Naive B cell (primary cell): Measurements from ENCODE around the gene ALDH3B1. TPM values are rescaled to one million over a fixed set of nuclear protein-coding genes. Genes with fewer than 3 reads are reported as not detected.

Source experiments
- ATAC-seq, 2 donors: fragments of 150-1000 bp; cut with Tn5 transposase; 2 replicates each; pipeline ENCODE4 v1.10.0; 2021; ENCODE audit warnings: low read depth in 2 of 2, mild to moderate bottlenecking in 2 of 2, moderate library complexity in 2 of 2
- DNase-seq: peaks from one replicate; pipeline ENCODE4 v3.0.0; 2022
- H3K27ac Mint-ChIP-seq, 6 donors: one replicate each; pipeline ENCODE4 v1.8.0; 2020 to 2022; ENCODE audit warnings: mild to moderate bottlenecking in 6 of 6, mixed read lengths in 6 of 6, moderate library complexity in 5 of 6, inconsistent platforms in 2 of 6
- H3K27me3 Mint-ChIP-seq, 3 donors: one replicate each; pipeline ENCODE4 v1.8.0; 2021 to 2022; ENCODE audit warnings: mixed read lengths in 3 of 3, mild to moderate bottlenecking in 1 of 3
- H3K36me3 Mint-ChIP-seq, 2 donors: one replicate each; pipeline ENCODE4 v1.8.0; 2020 to 2022; ENCODE audit warnings: mixed read lengths in 2 of 2, inconsistent platforms in 1 of 2, mild to moderate bottlenecking in 1 of 2
- H3K4me1 Mint-ChIP-seq, 3 donors: one replicate each; pipeline ENCODE4 v1.8.0; 2020 to 2022; ENCODE audit warnings: mixed read lengths in 3 of 3, inconsistent platforms in 1 of 3, mild to moderate bottlenecking in 1 of 3, moderate library complexity in 1 of 3
- H3K4me3 Mint-ChIP-seq, 8 donors: one replicate each; pipeline ENCODE4 v1.8.0; 2020 to 2022; ENCODE audit warnings: mild to moderate bottlenecking in 8 of 8, mixed read lengths in 8 of 8, moderate library complexity in 8 of 8, inconsistent platforms in 2 of 8
- H3K9me3 Mint-ChIP-seq, 7 donors: one replicate each; pipeline ENCODE4 v1.8.0; 2020 to 2022; ENCODE audit warnings: mixed read lengths in 7 of 7, mild to moderate bottlenecking in 5 of 7, inconsistent platforms in 2 of 7, moderate library complexity in 1 of 7
- polyA plus RNA-seq, 6 donors: library from polyadenylated mRNA; unstranded; fragments of 300-500 nt; fragmentation: Illumina TruSeq; gene quantifications; one replicate each; pipeline ENCODE4 v1.2.3, GENCODE V29; 2021; ENCODE audit warnings: low read depth in 6 of 6

Gene ALDH3B1
- polyA plus RNA-seq, 6 donors from 2014 or later = 0.33 to 0.94 (median 0.67) TPM; not detected in 1

DNA sequence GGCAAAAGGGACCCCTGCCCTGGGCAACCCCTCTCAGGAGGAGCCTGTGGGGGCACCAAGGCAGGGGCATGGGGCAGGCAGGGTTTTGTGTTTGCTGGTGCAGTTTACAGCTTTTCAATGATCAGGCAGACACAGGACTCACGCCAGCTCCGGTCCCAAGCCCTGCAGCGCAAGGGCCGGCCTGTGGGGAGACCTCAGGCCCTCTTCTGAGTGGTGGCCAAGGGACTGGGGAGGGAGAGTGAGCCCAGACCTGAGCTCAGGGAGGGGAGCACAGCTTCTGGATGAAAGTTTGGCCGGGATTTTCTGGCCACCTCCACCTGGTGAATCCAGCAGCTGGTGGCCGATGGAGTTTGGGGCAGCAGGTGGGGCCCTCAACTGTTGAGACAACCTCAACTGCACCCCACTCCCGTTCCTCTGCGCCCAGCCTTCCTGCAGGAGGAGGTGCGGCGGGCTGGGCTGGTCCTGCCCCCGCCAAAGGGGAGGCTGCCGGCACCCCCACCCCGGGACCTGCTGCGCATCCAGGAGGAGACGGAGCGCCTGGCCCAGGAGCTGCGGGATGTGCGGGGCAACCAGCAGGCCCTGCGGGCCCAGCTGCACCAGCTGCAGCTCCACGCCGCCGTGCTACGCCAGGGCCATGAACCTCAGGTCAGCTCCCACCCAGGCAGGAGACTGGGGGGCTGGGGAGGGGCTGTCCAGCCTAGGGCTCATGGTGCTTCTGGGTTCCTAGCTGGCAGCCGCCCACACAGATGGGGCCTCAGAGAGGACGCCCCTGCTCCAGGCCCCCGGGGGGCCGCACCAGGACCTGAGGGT, 32.3 kb downstream of the ALDH3B1 start:
- no peaks in the 10 kb centered on the region for H3K9me3 Mint-ChIP-seq
- H3K27me3 Mint-ChIP-seq = no peaks in the 10 kb centered on the region
- DNase-seq (no peak), ATAC-seq (no peak)
- H3K36me3 Mint-ChIP-seq = no peaks in the 10 kb centered on the region
- peaks cover 20 to 27% (median 23%) of the 10 kb centered on the region in 3 donors for H3K4me1 Mint-ChIP-seq
- peak overlapping the region in 1 of 8 donors; percentile 73 for H3K4me3 Mint-ChIP-seq
- H3K27ac Mint-ChIP-seq = no peak overlapping the region

DNA sequence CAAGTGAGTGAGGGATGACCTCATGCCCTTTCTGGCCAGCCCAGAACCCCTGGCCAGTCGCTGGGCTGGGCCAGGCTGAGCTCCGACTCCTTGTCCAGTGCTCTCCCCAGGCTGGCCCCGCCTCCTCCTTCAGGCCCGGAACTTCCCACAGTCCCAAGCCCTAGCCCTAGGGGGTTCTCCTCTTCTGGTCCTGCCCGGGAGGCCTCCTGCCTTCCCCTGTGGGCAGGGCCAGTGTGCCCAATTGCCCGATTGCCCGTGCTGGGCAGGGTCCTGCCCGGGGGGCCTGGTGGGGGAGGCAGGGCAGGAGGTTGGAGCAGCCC, 32.9 kb downstream of the ALDH3B1 start:
- no peaks in the 10 kb centered on the region for H3K9me3 Mint-ChIP-seq
- H3K36me3 Mint-ChIP-seq = no peaks in the 10 kb centered on the region
- no peak overlapping the region for H3K27ac Mint-ChIP-seq
- no peak overlapping the region for H3K4me3 Mint-ChIP-seq
- ATAC-seq = no peak
- H3K27me3 Mint-ChIP-seq = no peaks in the 10 kb centered on the region
- DNase-seq = no peak
- H3K4me1 Mint-ChIP-seq = peaks cover 20 to 25% (median 22%) of the 10 kb centered on the region in 3 donors

DNA sequence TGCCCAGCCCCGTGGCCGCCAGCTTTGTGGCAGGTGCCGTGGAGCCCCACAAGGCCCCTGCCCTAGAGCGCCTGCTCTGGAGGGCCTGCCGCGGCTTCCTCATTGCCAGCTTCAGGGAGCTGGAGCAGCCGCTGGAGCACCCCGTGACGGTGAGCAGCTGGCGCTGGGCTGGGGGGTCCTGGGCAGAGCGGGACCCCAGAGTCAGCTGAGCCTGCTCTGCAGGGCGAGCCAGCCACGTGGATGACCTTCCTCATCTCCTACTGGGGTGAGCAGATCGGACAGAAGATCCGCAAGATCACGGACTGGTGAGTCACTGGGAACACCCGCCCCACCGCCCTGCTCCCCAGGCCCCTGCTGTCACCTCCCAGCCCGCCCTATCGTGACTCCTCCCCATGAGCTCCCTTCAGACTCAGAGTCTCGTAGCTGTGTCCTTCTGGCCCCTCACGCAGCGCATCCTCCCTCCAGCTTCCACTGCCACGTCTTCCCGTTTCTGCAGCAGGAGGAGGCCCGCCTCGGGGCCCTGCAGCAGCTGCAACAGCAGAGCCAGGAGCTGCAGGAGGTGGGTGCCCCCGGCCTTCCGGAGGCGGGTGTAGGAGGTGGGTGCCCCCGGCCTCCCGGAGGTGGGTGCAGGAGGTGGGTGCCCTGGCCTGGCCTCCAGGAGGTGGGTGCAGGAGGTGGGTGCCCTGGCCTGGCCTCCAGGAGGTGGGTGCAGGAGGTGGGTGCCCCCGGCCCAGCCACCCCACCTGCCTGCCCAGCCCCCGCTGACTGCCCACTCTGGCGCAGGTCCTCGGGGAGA, 33.4 kb downstream of the ALDH3B1 start:
- no peaks in the 10 kb centered on the region for H3K9me3 Mint-ChIP-seq
- H3K4me3 Mint-ChIP-seq = no peak overlapping the region
- H3K36me3 Mint-ChIP-seq = no peaks in the 10 kb centered on the region
- DNase-seq = no peak
- no peak for ATAC-seq
- no peaks in the 10 kb centered on the region for H3K27me3 Mint-ChIP-seq
- H3K4me1 Mint-ChIP-seq = peaks cover 20 to 25% (median 22%) of the 10 kb centered on the region in 3 donors
- no peak overlapping the region for H3K27ac Mint-ChIP-seq

DNA sequence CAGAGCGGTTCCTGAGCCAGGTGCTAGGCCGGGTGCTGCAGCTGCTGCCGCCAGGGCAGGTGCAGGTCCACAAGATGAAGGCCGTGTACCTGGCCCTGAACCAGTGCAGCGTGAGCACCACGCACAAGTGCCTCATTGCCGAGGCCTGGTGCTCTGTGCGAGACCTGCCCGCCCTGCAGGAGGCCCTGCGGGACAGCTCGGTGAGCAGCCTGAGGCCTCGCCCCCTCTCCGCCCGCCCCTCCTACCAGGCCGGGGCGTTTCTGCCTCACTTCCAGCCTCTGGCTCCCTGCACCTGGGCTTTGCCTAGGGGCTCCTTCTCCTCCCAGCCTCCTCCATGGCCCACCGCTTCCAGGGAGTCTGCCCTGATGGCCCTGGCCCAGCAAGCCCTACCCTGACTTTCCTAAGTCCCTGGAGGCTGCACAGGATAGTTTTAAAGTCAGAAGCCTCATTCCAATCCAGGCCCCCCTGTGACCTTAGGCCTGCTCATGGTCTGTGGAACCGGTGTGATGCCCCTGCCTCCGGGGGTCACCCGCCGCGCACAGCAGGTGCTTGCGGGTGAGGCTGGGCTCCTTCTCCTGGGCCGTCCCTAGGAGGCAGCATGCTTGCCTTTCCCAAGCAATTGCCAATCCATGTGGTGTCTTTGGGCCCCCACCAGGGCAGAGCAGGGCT, 34.2 kb downstream of the ALDH3B1 start:
- no peak for DNase-seq
- Mint-ChIP-seq H3K36me3 (no peaks in the 10 kb centered on the region), H3K27me3 (no peaks in the 10 kb centered on the region), H3K4me3 (no peak overlapping the region), H3K4me1 (peaks cover 17 to 22% (median 19%) of the 10 kb centered on the region in 3 donors), H3K9me3 (no peaks in the 10 kb centered on the region), H3K27ac (peak overlapping the region in 1 of 6 donors; percentile 26)
- no peak for ATAC-seq

DNA sequence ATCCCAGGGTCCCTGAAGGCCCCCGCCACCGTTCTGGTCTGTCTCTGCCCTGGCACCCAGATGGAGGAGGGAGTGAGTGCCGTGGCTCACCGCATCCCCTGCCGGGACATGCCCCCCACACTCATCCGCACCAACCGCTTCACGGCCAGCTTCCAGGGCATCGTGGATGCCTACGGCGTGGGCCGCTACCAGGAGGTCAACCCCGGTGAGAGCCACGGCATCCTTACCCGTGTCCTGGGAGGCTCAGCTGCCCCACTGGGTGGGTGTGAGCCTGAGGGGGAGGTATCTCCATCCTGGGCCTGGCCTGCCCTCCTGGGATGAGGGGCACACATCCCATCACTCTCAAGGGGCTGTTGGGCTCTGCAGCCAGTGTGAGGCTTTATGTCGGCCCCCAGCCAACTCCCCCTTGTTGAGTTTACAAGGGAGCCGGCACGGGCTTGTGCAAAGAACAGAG, 34.8 kb downstream of the ALDH3B1 start:
- Mint-ChIP-seq H3K4me1 (peaks cover 12 to 16% (median 14%) of the 10 kb centered on the region in 3 donors), H3K9me3 (no peaks in the 10 kb centered on the region), H3K27me3 (no peaks in the 10 kb centered on the region), H3K36me3 (no peaks in the 10 kb centered on the region), H3K27ac (no peak overlapping the region), H3K4me3 (peak overlapping the region in 2 of 8 donors; percentile 20 to 47)
- DNase-seq (no peak), ATAC-seq (no peak)

DNA sequence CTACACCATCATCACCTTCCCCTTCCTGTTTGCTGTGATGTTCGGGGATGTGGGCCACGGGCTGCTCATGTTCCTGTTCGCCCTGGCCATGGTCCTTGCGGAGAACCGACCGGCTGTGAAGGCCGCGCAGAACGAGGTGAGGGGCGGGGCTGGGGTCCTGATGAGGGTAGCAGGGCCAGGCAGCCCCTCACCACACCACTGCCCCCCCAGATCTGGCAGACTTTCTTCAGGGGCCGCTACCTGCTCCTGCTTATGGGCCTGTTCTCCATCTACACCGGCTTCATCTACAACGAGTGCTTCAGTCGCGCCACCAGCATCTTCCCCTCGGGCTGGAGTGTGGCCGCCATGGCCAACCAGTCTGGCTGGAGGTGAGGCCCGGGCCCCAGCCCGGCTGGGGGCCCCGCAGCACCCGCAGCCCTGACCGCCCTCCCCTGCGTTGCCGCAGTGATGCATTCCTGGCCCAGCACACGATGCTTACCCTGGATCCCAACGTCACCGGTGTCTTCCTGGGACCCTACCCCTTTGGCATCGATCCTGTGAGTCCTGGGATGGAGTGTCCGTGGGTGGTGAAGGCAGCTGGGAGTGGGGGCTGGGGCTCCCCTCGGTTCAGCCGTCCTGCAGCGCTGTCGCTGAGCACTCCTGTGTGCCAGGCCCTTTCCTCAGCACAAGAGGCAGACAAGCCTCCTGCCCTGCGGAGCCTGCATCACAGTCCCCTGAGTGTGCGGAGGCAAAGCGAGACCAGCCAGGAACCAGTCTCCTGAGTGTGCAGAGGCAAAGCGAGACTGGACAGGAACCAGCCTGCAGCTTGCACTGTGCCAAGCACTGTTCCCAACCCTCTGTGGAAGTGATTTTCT, 37.5 kb downstream of the ALDH3B1 start:
- H3K9me3 Mint-ChIP-seq = no peaks in the 10 kb centered on the region
- no peaks in the 10 kb centered on the region for H3K4me1 Mint-ChIP-seq
- H3K36me3 Mint-ChIP-seq = peaks cover 0 to 7% of the 10 kb centered on the region in 2 donors
- no peak overlapping the region for H3K27ac Mint-ChIP-seq
- ATAC-seq (no peak), DNase-seq (no peak)
- H3K27me3 Mint-ChIP-seq = no peaks in the 10 kb centered on the region
- no peak overlapping the region for H3K4me3 Mint-ChIP-seq

DNA sequence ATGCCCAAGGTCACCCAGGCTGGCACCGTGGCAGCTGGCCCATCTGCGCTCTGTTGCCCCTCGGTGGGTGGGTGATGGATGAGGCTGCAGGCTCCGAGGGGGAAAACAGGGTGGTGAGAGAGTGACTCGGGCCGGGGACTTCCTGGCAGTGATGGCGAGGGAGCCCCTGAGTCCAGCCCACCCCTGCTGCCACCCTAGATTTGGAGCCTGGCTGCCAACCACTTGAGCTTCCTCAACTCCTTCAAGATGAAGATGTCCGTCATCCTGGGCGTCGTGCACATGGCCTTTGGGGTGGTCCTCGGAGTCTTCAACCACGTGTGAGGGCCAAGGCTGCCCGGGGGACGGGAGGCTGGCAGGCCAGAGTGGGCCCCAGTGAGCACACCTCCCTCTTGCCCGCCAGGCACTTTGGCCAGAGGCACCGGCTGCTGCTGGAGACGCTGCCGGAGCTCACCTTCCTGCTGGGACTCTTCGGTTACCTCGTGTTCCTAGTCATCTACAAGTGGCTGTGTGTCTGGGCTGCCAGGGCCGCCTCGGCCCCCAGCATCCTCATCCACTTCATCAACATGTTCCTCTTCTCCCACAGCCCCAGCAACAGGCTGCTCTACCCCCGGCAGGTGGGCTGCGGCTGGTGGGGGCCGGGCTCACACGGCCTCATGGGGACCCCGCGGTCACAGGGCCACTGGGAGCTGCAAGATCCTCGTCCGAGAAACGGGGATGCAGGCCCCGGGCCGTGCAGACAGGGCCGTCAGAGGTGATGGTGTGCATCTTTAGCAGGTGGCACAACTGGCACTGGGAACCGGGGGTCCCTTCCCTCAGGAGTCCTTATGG, 38.8 kb downstream of the ALDH3B1 start:
- ATAC-seq (no peak), DNase-seq (no peak)
- no peaks in the 10 kb centered on the region for H3K4me1 Mint-ChIP-seq
- no peaks in the 10 kb centered on the region for H3K9me3 Mint-ChIP-seq
- peaks cover 0 to 7% of the 10 kb centered on the region in 2 donors for H3K36me3 Mint-ChIP-seq
- no peaks in the 10 kb centered on the region for H3K27me3 Mint-ChIP-seq
- H3K27ac Mint-ChIP-seq = no peak overlapping the region
- H3K4me3 Mint-ChIP-seq = peak overlapping the region in 1 of 8 donors; percentile 16

DNA sequence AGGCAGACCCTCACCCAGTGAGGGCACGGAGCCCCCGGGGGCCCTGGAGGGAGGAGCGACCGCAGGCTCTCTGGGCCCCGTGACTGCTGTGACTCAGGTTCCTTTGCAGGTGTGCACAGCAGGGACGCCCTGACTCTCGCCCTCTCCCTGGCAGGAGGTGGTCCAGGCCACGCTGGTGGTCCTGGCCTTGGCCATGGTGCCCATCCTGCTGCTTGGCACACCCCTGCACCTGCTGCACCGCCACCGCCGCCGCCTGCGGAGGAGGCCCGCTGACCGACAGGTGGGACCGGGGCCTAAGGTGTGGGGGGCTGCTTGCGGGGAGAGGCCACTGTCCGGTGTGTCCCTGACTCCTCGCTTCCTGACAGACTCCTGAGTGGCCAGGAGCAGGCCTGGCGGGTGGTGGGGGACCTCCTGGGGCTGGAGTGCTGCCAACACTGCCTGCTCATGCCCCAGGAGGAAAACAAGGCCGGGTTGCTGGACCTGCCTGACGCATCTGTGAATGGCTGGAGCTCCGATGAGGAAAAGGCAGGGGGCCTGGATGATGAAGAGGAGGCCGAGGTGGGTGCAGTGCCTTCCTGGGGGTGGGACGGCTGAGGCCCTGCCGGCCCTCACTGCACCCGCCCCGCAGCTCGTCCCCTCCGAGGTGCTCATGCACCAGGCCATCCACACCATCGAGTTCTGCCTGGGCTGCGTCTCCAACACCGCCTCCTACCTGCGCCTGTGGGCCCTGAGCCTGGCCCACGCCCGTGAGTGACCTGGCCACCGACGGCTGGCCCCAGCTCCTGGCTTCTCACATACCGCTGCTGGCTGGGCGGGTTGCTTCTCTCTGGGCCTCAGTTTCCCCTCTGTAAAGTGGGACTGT, 39.6 kb downstream of the ALDH3B1 start:
- no peaks in the 10 kb centered on the region for H3K27me3 Mint-ChIP-seq
- no peak overlapping the region for H3K4me3 Mint-ChIP-seq
- H3K9me3 Mint-ChIP-seq = no peaks in the 10 kb centered on the region
- no peak overlapping the region for H3K27ac Mint-ChIP-seq
- no peaks in the 10 kb centered on the region for H3K4me1 Mint-ChIP-seq
- peaks cover 0 to 7% of the 10 kb centered on the region in 2 donors for H3K36me3 Mint-ChIP-seq
- DNase-seq (no peak), ATAC-seq (no peak)

DNA sequence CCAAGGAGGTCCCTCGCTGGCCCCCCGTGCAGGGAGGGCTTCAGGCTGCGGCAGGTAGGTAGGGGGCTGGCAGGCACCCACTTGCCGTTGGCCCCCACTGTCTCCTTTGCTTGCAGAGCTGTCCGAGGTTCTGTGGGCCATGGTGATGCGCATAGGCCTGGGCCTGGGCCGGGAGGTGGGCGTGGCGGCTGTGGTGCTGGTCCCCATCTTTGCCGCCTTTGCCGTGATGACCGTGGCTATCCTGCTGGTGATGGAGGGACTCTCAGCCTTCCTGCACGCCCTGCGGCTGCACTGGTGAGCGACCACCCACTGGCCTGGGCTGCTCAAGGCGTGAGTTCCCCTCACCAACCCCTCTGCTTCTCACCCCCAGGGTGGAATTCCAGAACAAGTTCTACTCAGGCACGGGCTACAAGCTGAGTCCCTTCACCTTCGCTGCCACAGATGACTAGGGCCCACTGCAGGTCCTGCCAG, 40.3 kb downstream of the ALDH3B1 start:
- DNase-seq (no peak), ATAC-seq (no peak)
- Mint-ChIP-seq H3K4me3 (no peak overlapping the region), H3K36me3 (peaks cover 0 to 7% of the 10 kb centered on the region in 2 donors), H3K27me3 (no peaks in the 10 kb centered on the region), H3K9me3 (no peaks in the 10 kb centered on the region), H3K4me1 (no peaks in the 10 kb centered on the region), H3K27ac (no peak overlapping the region)

DNA sequence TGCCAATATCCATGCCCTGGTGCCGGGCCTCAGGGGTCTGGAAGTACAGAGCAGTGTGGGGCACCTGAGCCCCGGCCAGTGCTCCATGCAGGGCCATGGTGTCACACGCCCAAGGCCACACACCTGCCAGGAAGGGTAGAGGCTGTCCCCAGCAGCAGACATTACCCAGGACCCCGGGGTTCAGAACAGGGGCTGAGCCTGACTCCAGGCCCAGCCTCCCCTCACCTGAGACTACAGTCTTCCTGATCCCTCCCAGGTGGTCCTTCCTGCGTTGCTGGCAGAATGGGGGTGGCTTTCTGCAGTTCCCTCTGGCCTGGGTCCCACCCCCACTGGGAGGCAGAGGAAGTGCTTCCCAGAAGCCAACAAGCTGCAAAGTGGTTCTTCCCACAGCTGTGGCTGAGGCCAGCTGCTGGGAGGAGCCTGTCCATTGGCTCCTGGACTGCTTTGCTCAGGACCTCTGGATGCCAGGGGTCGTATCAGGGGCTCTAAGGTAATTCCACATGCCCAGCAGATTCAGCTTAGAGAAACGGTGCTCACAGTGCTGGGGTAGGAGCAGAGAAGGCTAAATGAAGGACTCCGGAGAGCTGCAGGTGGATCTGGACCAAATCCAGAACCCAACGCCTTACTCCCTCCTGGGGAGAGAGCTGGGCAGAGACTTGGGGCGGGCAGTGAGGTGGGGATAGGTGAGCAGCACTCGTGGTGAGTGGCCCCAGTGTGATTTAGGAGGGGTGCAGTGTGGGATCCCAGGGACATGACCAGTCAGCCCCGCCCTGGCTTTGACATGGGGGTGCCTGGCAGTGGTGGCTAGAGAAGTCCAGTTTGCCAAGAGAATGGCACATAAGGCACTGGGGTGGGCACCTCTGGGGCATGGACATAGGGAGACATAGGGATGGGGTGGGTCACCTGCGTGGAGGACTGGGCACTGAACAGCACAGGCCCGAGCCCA, 41.3 kb downstream of the ALDH3B1 start:
- Mint-ChIP-seq H3K36me3 (peaks cover 0 to 7% of the 10 kb centered on the region in 2 donors), H3K9me3 (no peaks in the 10 kb centered on the region), H3K27me3 (no peaks in the 10 kb centered on the region), H3K27ac (peak overlapping the region in 3 of 6 donors; percentile 7 to 67 (median 9)), H3K4me1 (no peaks in the 10 kb centered on the region), H3K4me3 (peak overlapping the region in 1 of 8 donors; percentile 41)
- DNase-seq = no peak
- ATAC-seq = no peak
